ENCODE measurements around the gene IRF7.

Gene IRF7

GRCh38 chr11:657691-658126 is 42.0 kb upstream of the IRF7 start:
- Histone ChIP-seq H3K4me2 (ENCODE audit: low read depth, low read length) (no peak overlapping the region), H3K9me3 (replicated peaks; ENCODE audit: insufficient read depth, low read length) (no peaks in the 10 kb centered on the region), H3F3A (ENCODE audit: insufficient read depth, low read length) (no peaks in the 10 kb centered on the region), H3K36me3 (replicated peaks; ENCODE audit: insufficient read depth, low read length) (no peaks in the 10 kb centered on the region), H3K27me3 (replicated peaks; ENCODE audit: insufficient read depth, low read length) (no peaks in the 10 kb centered on the region), H3K4me3 (ENCODE audit: low read length) (no peak overlapping the region), H3K27ac (ENCODE audit: low read length) (no peak overlapping the region), H2AFZ (ENCODE audit: low read length) (no peak overlapping the region), H4K20me1 (ENCODE audit: insufficient read depth, low read length) (no peaks in the 10 kb centered on the region), H3K9ac (ENCODE audit: low read length) (no peak overlapping the region), H3K79me2 (ENCODE audit: low read length) (peaks cover 10% of the 10 kb centered on the region), H3K9me2 (replicated peaks; ENCODE audit: insufficient read depth, low read length) (no peaks in the 10 kb centered on the region), H3K4me1 (ENCODE audit: low read length) (no peaks in the 10 kb centered on the region)
- no peak for DNase-seq
- TF ChIP-seq EZH2phosphoT487 (IDR thresholded peaks at IDR 0.05; ENCODE audit: low read length) (no peak), CTCF (IDR thresholded peaks at IDR 0.05; ENCODE audit: low read length) (no peak), EZH2 (optimal IDR thresholded peaks at IDR 0.05; ENCODE audit: low read depth, low read length) (no peak)

DNA sequence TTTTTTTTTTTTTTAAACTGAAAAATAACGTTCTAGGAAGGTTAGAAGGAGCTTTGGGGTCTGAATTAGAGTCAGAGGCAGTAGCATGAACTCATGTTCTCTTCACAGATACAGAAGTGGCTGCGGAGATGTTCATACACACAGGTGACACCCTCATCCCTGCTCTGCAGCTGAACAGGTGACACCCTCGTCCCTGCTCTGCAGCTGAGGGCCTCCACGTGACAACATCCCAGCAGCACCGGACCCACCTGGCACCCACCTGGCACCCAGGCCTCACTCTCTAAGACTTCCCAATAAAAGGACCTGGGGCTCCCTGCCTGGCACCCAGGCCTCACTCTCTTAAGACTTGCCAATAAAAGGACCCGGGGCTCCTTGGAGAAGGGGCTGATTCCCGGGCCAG is 41.1 kb upstream of the IRF7 start:
- Histone ChIP-seq H3K36me3 (replicated peaks; ENCODE audit: insufficient read depth, low read length) (no peaks in the 10 kb centered on the region), H3K4me1 (ENCODE audit: low read length) (no peaks in the 10 kb centered on the region), H3K9me3 (replicated peaks; ENCODE audit: insufficient read depth, low read length) (no peaks in the 10 kb centered on the region), H2AFZ (ENCODE audit: low read length) (no peak overlapping the region), H3K4me2 (ENCODE audit: low read depth, low read length) (no peak overlapping the region), H3K9ac (ENCODE audit: low read length) (no peak overlapping the region), H3K4me3 (ENCODE audit: low read length) (no peak overlapping the region), H3K9me2 (replicated peaks; ENCODE audit: insufficient read depth, low read length) (no peaks in the 10 kb centered on the region), H3F3A (ENCODE audit: insufficient read depth, low read length) (no peaks in the 10 kb centered on the region), H4K20me1 (ENCODE audit: insufficient read depth, low read length) (no peaks in the 10 kb centered on the region), H3K27ac (ENCODE audit: low read length) (no peak overlapping the region), H3K27me3 (replicated peaks; ENCODE audit: insufficient read depth, low read length) (no peaks in the 10 kb centered on the region), H3K79me2 (ENCODE audit: low read length) (peaks cover 3% of the 10 kb centered on the region; the same call in 1 of the 2 replicates)
- no peak for DNase-seq
- TF ChIP-seq EZH2phosphoT487 (IDR thresholded peaks at IDR 0.05; ENCODE audit: low read length) (no peak), EZH2 (optimal IDR thresholded peaks at IDR 0.05; ENCODE audit: low read depth, low read length) (no peak), CTCF (IDR thresholded peaks at IDR 0.05; ENCODE audit: low read length) (no peak)

DNA sequence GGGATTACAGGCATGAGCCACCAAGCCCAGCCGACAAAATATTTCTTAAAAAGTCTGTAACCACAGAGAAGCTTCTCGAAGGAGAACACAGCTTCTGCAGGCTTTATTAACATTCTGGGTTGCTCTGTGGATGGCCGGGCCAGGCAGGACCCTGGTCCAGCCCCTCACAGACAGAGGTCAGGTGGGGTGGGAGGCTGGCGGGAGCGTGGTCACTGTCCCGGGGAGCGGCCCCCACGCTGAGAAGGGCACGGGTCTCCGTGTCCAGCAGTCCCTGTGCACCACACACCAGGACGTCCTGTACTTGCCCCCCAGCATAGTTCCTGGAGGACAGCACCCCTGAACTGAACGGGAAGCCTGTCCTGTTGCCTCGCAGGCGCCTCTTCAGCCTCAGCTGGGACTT is 40.7 kb upstream of the IRF7 start:
- H3K9me2 ChIP-seq (replicated peaks; ENCODE audit: insufficient read depth, low read length) = no peaks in the 10 kb centered on the region
- no peaks in the 10 kb centered on the region for H3K27me3 ChIP-seq (replicated peaks; ENCODE audit: insufficient read depth, low read length)
- no peaks in the 10 kb centered on the region for H3K4me1 ChIP-seq (ENCODE audit: low read length)
- no peak overlapping the region for H3K4me2 ChIP-seq (ENCODE audit: low read depth, low read length)
- no peak for DNase-seq
- no peaks in the 10 kb centered on the region for H4K20me1 ChIP-seq (ENCODE audit: insufficient read depth, low read length)
- H3K9me3 ChIP-seq (replicated peaks; ENCODE audit: insufficient read depth, low read length) = no peaks in the 10 kb centered on the region
- H3K36me3 ChIP-seq (replicated peaks; ENCODE audit: insufficient read depth, low read length) = no peaks in the 10 kb centered on the region
- no peak overlapping the region for H3K27ac ChIP-seq (ENCODE audit: low read length)
- H3K79me2 ChIP-seq (ENCODE audit: low read length) = peaks cover 3% of the 10 kb centered on the region; the same call in 1 of the 2 replicates
- H2AFZ ChIP-seq (ENCODE audit: low read length) = no peak overlapping the region
- no peak overlapping the region for H3K9ac ChIP-seq (ENCODE audit: low read length)
- TF ChIP-seq EZH2phosphoT487 (IDR thresholded peaks at IDR 0.05; ENCODE audit: low read length) (no peak), CTCF (IDR thresholded peaks at IDR 0.05; ENCODE audit: low read length) (no peak), EZH2 (optimal IDR thresholded peaks at IDR 0.05; ENCODE audit: low read depth, low read length) (no peak)
- H3K4me3 ChIP-seq (ENCODE audit: low read length) = no peak overlapping the region
- no peaks in the 10 kb centered on the region for H3F3A ChIP-seq (ENCODE audit: insufficient read depth, low read length)
